GM23338 (cell line): Measurements from ENCODE around the gene SLC44A4. TPM values are rescaled to one million over a fixed set of nuclear protein-coding genes. Genes with fewer than 3 reads are reported as not detected.
A peak's percentile ranks its signal among the peaks of the same experiment; 100 is the strongest.

Experiments used
- ATAC-seq: fragments of 200-7000 bp; cut with Tn5 transposase; 3 replicates; pipeline ENCODE4 v1.9.1; 2020
- DNase-seq: peaks from one replicate; pipeline ENCODE4 v3.0.0-alpha.2; 2015; ENCODE audit warnings: low spot score
- H2AFZ ChIP-seq: fragments of 200-600 bp; sonication (generic); 2 replicates; pipeline ENCODE4 v1.8.0; 2016; ENCODE audit warnings: antibody characterized with exemption, mild to moderate bottlenecking, moderate library complexity
- H3F3A ChIP-seq: fragments of 200-600 bp; sonication (generic); replicated peaks from 2 replicates; pipeline ENCODE4 v1.8.0; 2017; ENCODE audit warnings: antibody characterized with exemption, mixed run types, low read depth
- H3K27ac ChIP-seq: fragments of 200-600 bp; sonication (generic); 2 replicates; pipeline ENCODE4 v1.6.1; 2016; ENCODE audit warnings: low read depth
- H3K27me3 ChIP-seq: fragments of 200-600 bp; sonication (generic); 2 replicates; pipeline ENCODE4 v1.8.0; 2016; ENCODE audit warnings: mild to moderate bottlenecking, mixed run types, moderate library complexity; ENCODE audit not compliant: insufficient read depth
- H3K36me3 ChIP-seq: fragments of 200-600 bp; sonication (generic); 2 replicates; pipeline ENCODE4 v1.8.0; 2016; ENCODE audit warnings: mild to moderate bottlenecking; ENCODE audit not compliant: insufficient read depth
- H3K4me1 ChIP-seq: fragments of 200-600 bp; sonication (generic); 2 replicates; pipeline ENCODE4 v1.8.0; 2016; ENCODE audit warnings: mild to moderate bottlenecking, moderate library complexity; ENCODE audit not compliant: insufficient read depth
- H3K4me2 ChIP-seq: fragments of 200-600 bp; sonication (generic); 2 replicates; pipeline ENCODE4 v1.7.1; 2017; ENCODE audit warnings: mixed run types
- H3K4me3 ChIP-seq: fragments of 200-600 bp; sonication (generic); 2 replicates; pipeline ENCODE4 v1.6.1; 2016; ENCODE audit warnings: mixed run types
- H3K79me2 ChIP-seq: fragments of 200-600 bp; sonication (generic); replicated peaks from 2 replicates; pipeline ENCODE4 v1.8.0; 2017; ENCODE audit warnings: mild to moderate bottlenecking; ENCODE audit not compliant: insufficient read depth
- H3K9me2 ChIP-seq: fragments of 200-600 bp; sonication (generic); 2 replicates; pipeline ENCODE4 v1.8.0; 2017; ENCODE audit not compliant: insufficient read depth
- H4K20me1 ChIP-seq: fragments of 200-600 bp; sonication (generic); replicated peaks from 2 replicates; pipeline ENCODE4 v1.8.0; 2017; ENCODE audit warnings: mild to moderate bottlenecking; ENCODE audit not compliant: insufficient read depth
- H3K27ac Mint-ChIP-seq: 2 replicates; pipeline ENCODE4 v1.8.0; 2020; ENCODE audit warnings: inconsistent platforms, mild to moderate bottlenecking, moderate library complexity, mixed read lengths
- H3K27me3 Mint-ChIP-seq: 3 replicates; pipeline ENCODE4 v1.8.0; 2022; ENCODE audit warnings: low read depth, mild to moderate bottlenecking, moderate library complexity, mixed read lengths, inconsistent platforms; ENCODE audit not compliant: insufficient read depth, poor library complexity
- H3K36me3 Mint-ChIP-seq: 3 replicates; pipeline ENCODE4 v1.8.0; 2021; ENCODE audit warnings: low read depth, mild to moderate bottlenecking, inconsistent platforms, moderate library complexity, mixed read lengths
- H3K4me1 Mint-ChIP-seq: 3 replicates; pipeline ENCODE4 v1.8.0; 2020; ENCODE audit warnings: mild to moderate bottlenecking, inconsistent platforms, mixed read lengths
- H3K4me3 Mint-ChIP-seq: 3 replicates; pipeline ENCODE4 v1.8.0; 2021; ENCODE audit warnings: moderate library complexity, mild to moderate bottlenecking, inconsistent platforms, mixed read lengths
- H3K9me3 Mint-ChIP-seq: 3 replicates; pipeline ENCODE4 v1.8.0; 2020; ENCODE audit warnings: moderate library complexity, mild to moderate bottlenecking, inconsistent platforms, mixed read lengths
- CREB1 ChIP-seq: fragments of 250-450 bp; sonication (Bioruptor Pico); IDR thresholded peaks from 2 replicates; pipeline ENCODE4 v1.5.0; 2020; ENCODE audit warnings: low read depth, mild to moderate bottlenecking, moderate library complexity
- CTCF ChIP-seq, 2 experiments: fragments of 200-600 bp in 1 of 2; sonication (generic) in 1 of 2; conservative IDR thresholded peaks; 2 replicates each; pipeline versions ENCODE4 v1.5.1 to v1.6.1; 2016 to 2017; ENCODE audit warnings: antibody characterized with exemption in 2 of 2, low read depth in 2 of 2, mild to moderate bottlenecking in 2 of 2, moderate library complexity in 1 of 2
- ETS1 ChIP-seq: IDR thresholded peaks from 2 replicates; pipeline ENCODE4 v1.6.1; 2016; ENCODE audit warnings: antibody characterized with exemption
- EZH2 ChIP-seq: fragments of 200-600 bp; sonication (generic); IDR thresholded peaks from one replicate; pipeline ENCODE4 v1.8.0; 2017; ENCODE audit warnings: antibody characterized with exemption, mild to moderate bottlenecking, low read depth; ENCODE audit not compliant: unreplicated experiment
- POLR2AphosphoS5 ChIP-seq: IDR thresholded peaks from 2 replicates; pipeline ENCODE4 v1.6.1; 2016; ENCODE audit warnings: antibody characterized with exemption, low read depth
- STAT1 ChIP-seq: IDR thresholded peaks from one replicate; pipeline ENCODE4 v1.6.1; 2016; ENCODE audit warnings: antibody characterized with exemption; ENCODE audit not compliant: unreplicated experiment
- ZNF331 ChIP-seq: fragments of 250-450 bp; sonication (Bioruptor Pico); IDR thresholded peaks from 2 replicates; pipeline ENCODE4 v1.5.0; 2020; ENCODE audit warnings: low read depth, mild to moderate bottlenecking, moderate library complexity
- polyA plus RNA-seq: library from polyadenylated mRNA; unstranded; fragments of >200 nt; fragmentation: Nextera tagmentation; extraction: Ambion mirVana; gene quantifications from 2 replicates; pipeline ENCODE4 v1.2.1, GENCODE V29; 2016
- total RNA-seq: library from RNA; depleted of rRNA; stranded (reverse); fragments of >200 nt; shearing (Covaris generic); gene quantifications from 2 replicates; pipeline ENCODE4 v1.2.3, GENCODE V29; 2014

The SLC44A4 gene
- total and polyA plus RNA-seq, 2 experiments from 2014 or later: 1.1 to 3.7 TPM

- Mint-ChIP-seq H3K4me1 (peaks cover 26% of the 10 kb centered on the region), H3K27ac (peak overlapping the region; percentile 98), H3K4me3 (peak overlapping the region; percentile 97), H3K9me3 (peaks cover 7% of the 10 kb centered on the region; the same call in 1 of the 3 replicates), H3K36me3 (peaks cover 70% of the 10 kb centered on the region), H3K27me3 (peaks cover 24% of the 10 kb centered on the region)
- Histone ChIP-seq H3K27me3 (no peaks in the 10 kb centered on the region), H3K4me3 (peak overlapping the region; percentile 84), H3K27ac (peak overlapping the region; percentile 83), H3K79me2 (peaks cover 43% of the 10 kb centered on the region), H2AFZ (no peak overlapping the region), H3K4me2 (peak overlapping the region; percentile 99), H3K9me2 (no peaks in the 10 kb centered on the region), H3K4me1 (peaks cover 21% of the 10 kb centered on the region), H4K20me1 (peaks cover 40% of the 10 kb centered on the region), H3F3A (peaks cover 76% of the 10 kb centered on the region), H3K36me3 (peaks cover 50% of the 10 kb centered on the region)
- TF ChIP-seq CREB1 (CRISPR knock-in tag) (no peak), POLR2AphosphoS5 (peak; percentile 12)
- DNase-seq: no peak
- no peak for ATAC-seq
Observed at GRCh38 chr6:31837369-31838113, 41.3 kb downstream of the SLC44A4 start.

- Histone ChIP-seq H3K9me2 (no peaks in the 10 kb centered on the region), H3K79me2 (peaks cover 46% of the 10 kb centered on the region), H2AFZ (no peak overlapping the region), H3F3A (peaks cover 71% of the 10 kb centered on the region), H3K4me1 (peaks cover 21% of the 10 kb centered on the region), H3K27ac (peak overlapping the region; percentile 83), H3K27me3 (no peaks in the 10 kb centered on the region), H3K36me3 (peaks cover 50% of the 10 kb centered on the region), H4K20me1 (peaks cover 40% of the 10 kb centered on the region), H3K4me3 (peak overlapping the region; percentile 84), H3K4me2 (peak overlapping the region; percentile 99)
- Mint-ChIP-seq H3K9me3 (peaks cover 7% of the 10 kb centered on the region; the same call in 1 of the 3 replicates), H3K4me1 (peaks cover 26% of the 10 kb centered on the region), H3K27ac (peak overlapping the region; percentile 98), H3K4me3 (peak overlapping the region; percentile 97), H3K27me3 (peaks cover 24% of the 10 kb centered on the region), H3K36me3 (peaks cover 70% of the 10 kb centered on the region)
- no peak for DNase-seq
- TF ChIP-seq ZNF331 (CRISPR knock-in tag) (no peak), CTCF (conservative IDR thresholded peaks at IDR 0.05; ENCODE audit: low read depth in 2 of 2) (no peak), CREB1 (CRISPR knock-in tag) (no peak), STAT1 (no peak), ETS1 (no peak), EZH2 (no peak), POLR2AphosphoS5 (no peak)
- no peak for ATAC-seq
Observed at GRCh38 chr6:31836474-31837368, 42.1 kb downstream of the SLC44A4 start.
